ENCODE data around the gene STXBP1.
A peak's percentile ranks its signal among the peaks of the same experiment; 100 is the strongest.

STXBP1 gene

DNA sequence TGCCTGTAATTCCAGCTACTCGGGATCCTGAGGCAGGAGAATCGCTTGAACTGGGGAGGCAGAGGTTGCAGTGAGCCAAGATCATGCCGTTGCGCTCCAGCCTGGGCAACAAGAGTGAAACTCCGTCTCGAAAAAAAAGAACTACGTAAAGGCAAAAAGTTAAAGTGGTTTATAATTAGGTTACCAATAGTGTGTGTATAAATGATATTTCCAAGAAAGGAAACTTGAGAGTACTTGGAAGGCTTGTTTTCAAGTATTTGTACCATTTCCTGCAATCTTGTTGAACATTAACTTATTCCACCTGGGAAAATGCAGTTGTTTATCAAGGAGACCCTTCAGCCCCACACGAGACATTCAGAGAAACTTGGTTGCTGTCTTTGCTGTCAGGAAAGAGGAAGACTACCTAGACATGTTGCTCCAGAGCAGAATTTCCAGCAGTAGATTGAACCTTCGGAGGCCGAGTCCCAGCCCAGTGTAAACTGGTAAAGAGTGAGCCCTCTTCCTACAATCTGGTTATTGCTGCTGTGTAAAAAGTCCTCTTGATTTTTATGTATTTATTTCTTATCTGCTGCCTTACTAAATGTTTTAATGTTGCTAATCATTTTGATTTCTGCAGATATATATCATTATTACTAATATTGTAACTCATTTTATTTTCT is 30.1 kb downstream of the STXBP1 start:
- TF ChIP-seq, protein P1, sequence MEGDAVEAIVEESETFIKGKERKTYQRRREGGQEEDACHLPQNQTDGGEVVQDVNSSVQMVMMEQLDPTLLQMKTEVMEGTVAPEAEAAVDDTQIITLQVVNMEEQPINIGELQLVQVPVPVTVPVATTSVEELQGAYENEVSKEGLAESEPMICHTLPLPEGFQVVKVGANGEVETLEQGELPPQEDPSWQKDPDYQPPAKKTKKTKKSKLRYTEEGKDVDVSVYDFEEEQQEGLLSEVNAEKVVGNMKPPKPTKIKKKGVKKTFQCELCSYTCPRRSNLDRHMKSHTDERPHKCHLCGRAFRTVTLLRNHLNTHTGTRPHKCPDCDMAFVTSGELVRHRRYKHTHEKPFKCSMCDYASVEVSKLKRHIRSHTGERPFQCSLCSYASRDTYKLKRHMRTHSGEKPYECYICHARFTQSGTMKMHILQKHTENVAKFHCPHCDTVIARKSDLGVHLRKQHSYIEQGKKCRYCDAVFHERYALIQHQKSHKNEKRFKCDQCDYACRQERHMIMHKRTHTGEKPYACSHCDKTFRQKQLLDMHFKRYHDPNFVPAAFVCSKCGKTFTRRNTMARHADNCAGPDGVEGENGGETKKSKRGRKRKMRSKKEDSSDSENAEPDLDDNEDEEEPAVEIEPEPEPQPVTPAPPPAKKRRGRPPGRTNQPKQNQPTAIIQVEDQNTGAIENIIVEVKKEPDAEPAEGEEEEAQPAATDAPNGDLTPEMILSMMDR (IDR thresholded peaks at IDR 0.05; ENCODE audit: unreplicated experiment in 3 of 3) = no peak
- H3K27me3 Mint-ChIP-seq (ENCODE audit: low read depth) = no peaks in the 10 kb centered on the region

GRCh38 chr9:127644146-127644827 is 32.2 kb downstream of the STXBP1 start:
- H3K4me1 Mint-ChIP-seq = peaks cover 11% of the 10 kb centered on the region
- H3K36me3 Mint-ChIP-seq (ENCODE audit: low read depth) = no peaks in the 10 kb centered on the region
- TF ChIP-seq, protein P1 (IDR thresholded peaks at IDR 0.05; ENCODE audit: unreplicated experiment in 3 of 3) = no peak
- H3K27ac Mint-ChIP-seq = peak overlapping the region in 1 of 3 experiments; percentile 29
- H3K27me3 Mint-ChIP-seq (ENCODE audit: low read depth) = no peaks in the 10 kb centered on the region
- H3K4me3 Mint-ChIP-seq = no peak overlapping the region
- no peaks in the 10 kb centered on the region for H3K9me3 Mint-ChIP-seq

More for the DNA sequence above, 30.1 kb downstream of the STXBP1 start:
- no peaks in the 10 kb centered on the region for H3K9me3 Mint-ChIP-seq
- peak overlapping the region; percentile 69 to 72 (median 72) for H3K27ac Mint-ChIP-seq
- H3K4me1 Mint-ChIP-seq = peaks cover 17% of the 10 kb centered on the region
- no peaks in the 10 kb centered on the region for H3K36me3 Mint-ChIP-seq (ENCODE audit: low read depth)
- no peak overlapping the region for H3K4me3 Mint-ChIP-seq

- peak overlapping the region in 2 of 3 experiments; percentile 1 to 29 for H3K27ac Mint-ChIP-seq
- H3K27me3 Mint-ChIP-seq (ENCODE audit: low read depth) = no peaks in the 10 kb centered on the region
- H3K4me1 Mint-ChIP-seq = peaks cover 11% of the 10 kb centered on the region
- H3K9me3 Mint-ChIP-seq = no peaks in the 10 kb centered on the region
- no peak overlapping the region for H3K4me3 Mint-ChIP-seq
- H3K36me3 Mint-ChIP-seq (ENCODE audit: low read depth) = no peaks in the 10 kb centered on the region
- TF ChIP-seq, protein P1 (IDR thresholded peaks at IDR 0.05; ENCODE audit: unreplicated experiment in 3 of 3) = no peak
Observed at GRCh38 chr9:127644943-127645342, 32.9 kb downstream of the STXBP1 start.

- Mint-ChIP-seq H3K27ac (no peak overlapping the region), H3K4me1 (peaks cover 9% of the 10 kb centered on the region), H3K27me3 (ENCODE audit: low read depth) (no peaks in the 10 kb centered on the region), H3K4me3 (no peak overlapping the region), H3K36me3 (ENCODE audit: low read depth) (no peaks in the 10 kb centered on the region), H3K9me3 (no peaks in the 10 kb centered on the region)
- TF ChIP-seq, protein P1 (IDR thresholded peaks at IDR 0.05; ENCODE audit: unreplicated experiment in 3 of 3) = no peak
Observed at GRCh38 chr9:127647451-127647850, 35.4 kb downstream of the STXBP1 start.

DNA sequence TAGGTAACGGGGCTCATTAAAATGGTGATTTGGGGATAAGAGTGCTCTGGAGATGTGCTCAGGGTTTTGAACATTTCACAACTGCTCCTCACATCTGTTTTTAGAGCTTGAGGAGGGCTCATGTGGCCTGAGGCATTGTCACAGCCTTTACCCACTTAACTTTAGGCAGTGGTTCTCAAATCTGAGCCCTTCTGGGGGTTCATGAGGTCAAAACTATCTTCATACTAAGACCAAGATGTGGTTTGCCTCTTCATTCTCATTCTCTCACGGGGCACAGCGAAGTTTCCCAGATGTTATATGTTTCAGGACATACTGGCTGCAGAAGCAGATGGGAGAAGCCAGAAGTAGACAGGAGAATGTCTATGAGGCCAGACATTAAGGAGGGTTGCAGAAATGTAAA is 38.4 kb downstream of the STXBP1 start:
- Mint-ChIP-seq H3K4me1 (peaks cover 9% of the 10 kb centered on the region), H3K9me3 (no peaks in the 10 kb centered on the region), H3K27ac (peak overlapping the region; percentile 64 to 71 (median 66)), H3K4me3 (no peak overlapping the region), H3K36me3 (ENCODE audit: low read depth) (peaks cover 11% of the 10 kb centered on the region), H3K27me3 (ENCODE audit: low read depth) (no peaks in the 10 kb centered on the region)
- TF ChIP-seq, protein P1 (IDR thresholded peaks at IDR 0.05; ENCODE audit: unreplicated experiment in 3 of 3) = no peak

Data from nephron (organoid).